ENCODE data around the gene NECAP2.

Gene NECAP2, protein sequence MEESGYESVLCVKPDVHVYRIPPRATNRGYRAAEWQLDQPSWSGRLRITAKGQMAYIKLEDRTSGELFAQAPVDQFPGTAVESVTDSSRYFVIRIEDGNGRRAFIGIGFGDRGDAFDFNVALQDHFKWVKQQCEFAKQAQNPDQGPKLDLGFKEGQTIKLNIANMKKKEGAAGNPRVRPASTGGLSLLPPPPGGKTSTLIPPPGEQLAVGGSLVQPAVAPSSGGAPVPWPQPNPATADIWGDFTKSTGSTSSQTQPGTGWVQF

DNA sequence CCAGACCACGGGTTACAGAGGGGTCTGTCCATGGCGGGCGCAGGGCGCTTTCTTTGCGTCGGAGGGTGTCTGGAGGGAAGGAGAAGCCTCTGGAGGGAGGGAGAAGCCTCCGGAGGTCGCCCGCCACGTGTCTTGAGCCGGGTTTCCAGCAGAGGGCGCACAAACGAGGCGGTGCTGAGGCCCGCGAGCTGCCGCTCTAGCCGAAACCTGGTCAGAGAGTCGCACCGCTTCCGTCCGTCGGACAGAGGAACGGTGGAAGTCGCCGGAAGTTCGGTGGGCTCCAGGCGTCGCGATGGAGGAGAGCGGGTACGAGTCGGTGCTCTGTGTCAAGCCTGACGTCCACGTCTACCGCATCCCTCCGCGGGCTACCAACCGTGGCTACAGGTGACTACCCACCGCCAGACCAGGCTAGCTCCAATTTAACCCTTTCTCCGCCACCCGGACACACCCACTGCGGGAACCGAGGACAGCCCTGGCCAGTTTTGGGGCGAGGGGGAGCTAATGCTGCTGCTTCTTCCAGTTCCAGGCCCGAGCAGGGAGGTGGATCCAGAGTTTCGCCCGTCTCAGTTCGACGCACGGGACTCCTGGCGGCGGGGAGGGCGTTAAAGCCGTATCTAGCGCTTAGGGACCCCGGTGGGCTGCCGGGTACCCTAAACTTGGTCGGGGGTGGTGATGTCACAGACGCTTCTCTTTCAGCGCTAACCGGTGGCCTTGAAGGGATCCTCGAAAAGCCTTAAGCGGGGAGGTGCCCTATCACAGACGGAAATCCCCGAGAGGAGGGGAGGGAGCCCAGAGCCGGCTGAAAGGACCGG lies at the start of gene NECAP2:
NECAP2 (plus strand) TSS at position 255 of the 812 bp plus-strand sequence; CDS start at position 293, 38 bp downstream.
- DNase-seq (ENCODE audit: low spot score) = peak; percentile 95
- no peak for FAIRE-seq

DNA sequence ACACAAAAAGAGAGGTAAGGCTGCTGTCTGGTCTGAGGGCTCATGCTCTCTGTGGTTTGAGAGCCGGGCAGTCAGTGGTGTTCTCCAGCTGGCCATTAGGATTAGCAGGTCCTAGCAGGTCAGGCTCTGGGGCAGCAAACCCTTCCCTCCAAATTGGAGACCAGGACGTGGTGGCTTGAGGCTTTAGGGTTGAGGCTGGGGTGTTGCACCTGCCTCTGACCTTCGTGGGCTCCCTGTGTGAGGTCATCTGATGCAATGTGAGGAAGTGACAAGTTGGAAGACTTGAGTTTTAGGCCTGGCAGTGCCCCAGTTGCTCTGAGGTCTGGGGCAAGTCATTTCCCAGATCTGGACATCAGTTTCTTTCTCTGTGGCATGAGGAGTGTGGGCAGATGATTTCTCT lies 49.1 kb upstream of the NECAP2 start:
- no peak for FAIRE-seq
- DNase-seq (ENCODE audit: low spot score) = no peak

DNA sequence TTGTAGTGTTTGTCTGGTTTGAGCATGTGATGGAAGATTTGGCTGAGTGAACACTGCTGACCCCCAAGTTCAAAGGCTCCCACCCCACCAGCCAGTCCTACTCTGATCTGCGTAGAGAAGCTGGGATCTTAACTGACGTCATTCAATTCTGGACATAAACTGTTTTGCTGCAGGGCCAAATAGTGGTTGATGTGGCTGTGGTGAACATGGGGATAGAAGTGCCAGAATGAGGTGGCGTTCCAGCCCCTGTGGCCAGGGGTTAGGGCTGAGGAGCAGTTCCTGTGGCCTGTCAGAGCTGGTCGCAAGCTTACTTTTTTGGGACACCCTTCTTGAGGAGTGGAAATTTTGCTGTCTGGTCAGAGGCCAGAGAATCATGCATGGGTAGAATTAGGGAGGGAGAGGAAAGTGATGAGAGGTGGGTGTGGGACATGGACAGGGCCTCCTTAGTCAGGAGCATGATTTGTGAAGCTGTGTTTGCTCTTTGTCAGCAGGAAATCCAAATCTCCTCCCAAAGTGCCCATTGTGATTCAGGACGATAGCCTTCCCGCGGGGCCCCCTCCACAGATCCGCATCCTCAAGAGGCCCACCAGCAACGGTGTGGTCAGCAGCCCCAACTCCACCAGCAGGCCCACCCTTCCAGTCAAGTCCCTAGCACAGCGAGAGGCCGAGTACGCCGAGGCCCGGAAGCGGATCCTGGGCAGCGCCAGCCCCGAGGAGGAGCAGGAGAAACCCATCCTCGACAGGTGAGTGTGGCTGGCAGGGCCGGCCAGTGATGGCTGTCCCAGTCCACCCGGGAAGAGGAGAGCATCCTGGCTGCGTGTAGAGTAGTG lies 47.6 kb upstream of the NECAP2 start:
- no peak for FAIRE-seq
- no peak for DNase-seq (ENCODE audit: low spot score)

DNA sequence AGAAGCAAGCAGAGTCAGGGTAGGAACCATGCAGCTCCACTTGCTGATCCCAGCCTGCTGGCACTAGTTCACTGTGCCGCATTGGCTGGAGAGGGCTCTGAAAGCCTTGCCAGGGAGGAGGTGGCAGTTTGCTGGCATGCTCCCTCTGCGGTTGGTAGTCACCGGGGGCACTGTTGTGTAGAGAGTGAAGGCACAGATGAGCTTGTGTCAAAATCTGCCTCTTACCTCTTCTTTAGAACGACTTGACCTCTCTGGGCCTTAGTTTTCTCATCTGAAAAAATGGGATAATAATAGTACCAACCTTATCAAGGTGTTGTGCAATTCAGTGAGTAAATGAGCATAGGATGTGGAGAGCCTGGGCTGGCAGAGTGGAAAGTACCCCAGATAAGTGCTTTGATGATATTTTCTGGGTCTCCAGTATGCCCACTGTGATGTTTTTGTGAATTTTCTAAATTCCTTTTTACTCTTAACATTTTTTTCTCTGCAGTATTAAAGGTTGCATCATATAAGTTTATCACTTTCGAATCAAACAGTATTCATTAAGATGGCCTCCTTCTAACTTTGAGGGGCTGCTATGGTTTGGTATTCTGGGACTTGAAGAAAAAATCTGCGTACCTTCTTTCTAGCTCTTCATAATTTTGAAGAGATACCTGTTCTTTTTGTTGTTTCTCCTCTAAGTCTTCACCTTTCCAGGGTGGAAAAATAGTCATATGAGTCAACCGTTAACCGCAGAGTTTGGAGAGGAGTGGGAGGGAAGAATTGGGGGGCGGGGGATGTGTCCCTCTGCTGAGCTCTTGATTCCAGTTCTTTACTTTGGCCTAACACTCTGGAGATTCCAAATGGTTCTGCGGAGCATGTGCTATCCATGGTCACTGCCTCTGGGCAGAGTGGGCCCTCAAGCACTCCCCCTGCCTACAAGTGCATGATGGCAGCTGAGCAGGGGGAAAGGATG lies 46.7 kb upstream of the NECAP2 start:
- DNase-seq (ENCODE audit: low spot score) = no peak
- FAIRE-seq = no peak

DNA sequence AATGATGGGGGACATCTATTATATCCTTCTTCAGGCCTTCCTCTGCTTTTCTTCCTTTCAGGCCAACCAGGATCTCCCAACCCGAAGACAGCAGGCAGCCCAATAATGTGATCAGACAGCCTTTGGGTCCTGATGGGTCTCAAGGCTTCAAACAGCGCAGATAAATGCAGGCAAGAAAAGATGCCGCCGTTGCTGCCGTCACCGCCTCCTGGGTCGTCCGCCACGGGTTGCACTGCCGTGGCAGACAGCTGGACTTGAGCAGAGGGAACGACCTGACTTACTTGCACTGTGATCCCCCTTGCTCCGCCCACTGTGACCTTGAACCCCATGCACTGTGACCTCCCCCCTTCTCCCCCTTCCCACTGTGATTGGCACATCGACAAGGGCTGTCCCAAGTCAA lies 45.5 kb upstream of the NECAP2 start:
- no peak for DNase-seq (ENCODE audit: low spot score)
- FAIRE-seq = no peak

DNA sequence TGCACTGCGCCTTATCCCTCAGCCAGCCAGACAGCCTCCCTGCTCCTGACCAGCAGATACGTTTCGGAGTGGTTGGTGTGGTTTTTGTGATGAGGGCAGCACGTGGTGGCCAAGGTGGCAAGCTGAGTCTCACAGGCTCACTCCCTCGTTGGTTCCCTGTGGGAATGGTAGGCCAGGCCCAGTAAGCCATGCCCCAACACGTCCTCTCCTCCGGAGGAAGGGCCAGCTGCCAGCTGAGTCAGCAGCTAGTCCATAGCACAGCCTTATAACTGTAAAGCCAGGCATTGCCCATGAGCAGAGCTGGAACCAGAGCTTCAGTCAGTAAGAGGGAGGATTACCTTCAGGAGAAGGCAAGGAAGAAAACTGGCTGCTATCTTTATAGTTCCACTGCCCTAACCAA lies 43.9 kb upstream of the NECAP2 start:
- no peak for FAIRE-seq
- peak; percentile 64 for DNase-seq (ENCODE audit: low spot score)

DNA sequence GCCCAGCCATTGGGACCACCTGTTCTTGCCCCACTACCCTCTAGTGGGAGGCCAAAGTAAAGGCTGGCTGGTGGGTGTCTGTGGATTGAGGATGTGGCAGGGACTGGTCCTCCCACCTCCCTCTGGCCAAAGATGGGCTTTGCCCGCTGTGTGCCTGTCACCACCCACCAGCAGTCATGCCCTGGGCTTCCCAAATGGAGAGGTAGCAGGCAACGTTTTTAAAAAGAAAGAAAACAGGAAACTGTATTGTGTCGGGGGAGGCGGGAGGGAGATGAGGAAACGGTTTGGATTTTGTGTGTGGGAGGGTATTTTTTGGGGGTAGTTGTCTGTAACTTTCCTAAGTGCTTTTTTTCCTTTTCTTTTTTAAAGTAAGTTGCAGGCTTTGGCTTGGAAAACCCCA lies 43.4 kb upstream of the NECAP2 start:
- FAIRE-seq = no peak
- no peak for DNase-seq (ENCODE audit: low spot score)

DNA sequence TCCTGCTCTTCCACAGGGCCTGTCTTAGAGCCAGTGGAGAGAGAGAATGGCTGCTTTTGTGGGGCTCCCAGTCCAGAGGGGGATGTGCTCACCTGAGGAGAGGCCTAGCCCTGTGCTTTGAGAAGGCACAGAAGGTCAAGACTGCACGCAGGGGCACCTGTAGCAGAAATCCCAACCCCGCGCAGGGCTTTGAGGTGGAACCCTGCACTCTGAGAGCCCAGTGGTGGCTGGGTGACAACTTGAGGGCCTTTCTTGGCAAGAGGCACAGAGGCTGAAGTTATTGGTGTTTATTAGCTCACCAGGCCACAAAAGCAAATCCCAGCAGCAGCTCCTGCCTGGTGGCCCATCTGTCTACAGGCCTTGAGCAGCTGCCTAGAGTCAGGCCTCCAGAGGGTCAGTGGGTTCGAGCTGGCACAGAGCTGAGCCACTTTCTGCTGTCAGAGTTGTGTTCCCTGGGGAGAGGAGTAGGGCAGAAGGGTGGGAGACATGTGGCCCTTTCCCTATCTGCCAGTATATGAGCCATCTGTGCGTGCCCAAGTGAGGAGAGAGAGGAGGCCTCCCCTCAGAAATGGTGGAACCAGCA lies 42.1 kb upstream of the NECAP2 start:
- DNase-seq (ENCODE audit: low spot score) = no peak
- no peak for FAIRE-seq

DNA sequence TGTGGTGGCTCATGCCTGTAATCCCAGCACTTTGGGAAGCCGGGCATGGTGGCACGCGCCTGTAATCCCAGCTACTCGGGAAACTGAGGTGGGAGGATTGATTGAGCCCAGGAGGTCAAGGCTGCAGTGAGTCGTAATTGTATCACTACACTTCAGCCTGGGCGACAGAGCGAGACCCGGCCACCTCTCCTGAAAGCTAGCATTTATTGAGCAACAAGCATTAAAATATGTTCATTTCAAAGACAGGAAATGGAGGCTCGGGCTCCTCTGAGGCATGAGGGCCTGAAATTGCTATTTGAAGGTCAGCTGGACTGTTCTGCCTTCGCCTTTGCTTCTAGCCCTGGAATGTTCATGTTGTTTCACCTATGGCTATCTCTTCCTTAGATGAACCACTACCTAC lies 37.8 kb upstream of the NECAP2 start:
- no peak for DNase-seq (ENCODE audit: low spot score)
- no peak for FAIRE-seq

DNA sequence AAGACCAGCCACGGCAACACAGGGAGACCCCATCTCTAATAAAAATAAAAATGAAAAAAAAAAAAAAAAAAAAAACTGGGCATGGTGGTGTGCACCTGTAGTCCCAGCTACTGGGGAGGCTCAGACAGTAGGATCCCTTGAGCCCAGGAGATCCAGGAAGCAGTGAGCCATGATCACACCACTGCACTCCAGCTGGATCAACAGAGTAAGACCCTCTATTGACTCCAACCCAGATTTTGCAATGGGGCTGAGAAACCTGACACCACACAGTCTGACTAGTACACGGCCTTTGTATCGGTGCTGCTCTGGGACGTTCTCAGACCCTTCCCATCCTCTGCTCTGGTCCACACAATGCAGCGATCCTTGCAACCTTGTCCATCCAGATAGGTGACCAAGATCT lies 35.1 kb upstream of the NECAP2 start:
- FAIRE-seq = no peak
- no peak for DNase-seq (ENCODE audit: low spot score)

DNA sequence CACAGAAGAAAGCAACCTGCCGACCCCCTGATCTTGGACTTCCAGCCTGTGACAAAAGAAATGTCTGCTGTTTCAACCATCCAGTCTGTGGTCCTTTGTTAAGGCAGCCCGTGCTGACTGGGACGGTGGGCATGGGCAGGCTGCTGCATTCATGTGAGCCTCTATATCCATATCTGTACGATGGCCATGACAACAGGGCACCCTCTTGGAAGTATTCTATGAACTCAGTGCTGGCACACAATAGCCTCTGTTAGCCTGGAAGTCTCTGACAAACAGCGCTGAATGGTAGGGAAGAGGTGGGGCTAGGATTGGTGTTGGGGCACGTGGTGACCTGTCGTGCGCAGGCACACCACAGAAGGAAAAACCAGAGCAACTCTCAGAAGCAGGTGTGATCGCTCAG lies 33.7 kb upstream of the NECAP2 start:
- FAIRE-seq = no peak
- no peak for DNase-seq (ENCODE audit: low spot score)

DNA sequence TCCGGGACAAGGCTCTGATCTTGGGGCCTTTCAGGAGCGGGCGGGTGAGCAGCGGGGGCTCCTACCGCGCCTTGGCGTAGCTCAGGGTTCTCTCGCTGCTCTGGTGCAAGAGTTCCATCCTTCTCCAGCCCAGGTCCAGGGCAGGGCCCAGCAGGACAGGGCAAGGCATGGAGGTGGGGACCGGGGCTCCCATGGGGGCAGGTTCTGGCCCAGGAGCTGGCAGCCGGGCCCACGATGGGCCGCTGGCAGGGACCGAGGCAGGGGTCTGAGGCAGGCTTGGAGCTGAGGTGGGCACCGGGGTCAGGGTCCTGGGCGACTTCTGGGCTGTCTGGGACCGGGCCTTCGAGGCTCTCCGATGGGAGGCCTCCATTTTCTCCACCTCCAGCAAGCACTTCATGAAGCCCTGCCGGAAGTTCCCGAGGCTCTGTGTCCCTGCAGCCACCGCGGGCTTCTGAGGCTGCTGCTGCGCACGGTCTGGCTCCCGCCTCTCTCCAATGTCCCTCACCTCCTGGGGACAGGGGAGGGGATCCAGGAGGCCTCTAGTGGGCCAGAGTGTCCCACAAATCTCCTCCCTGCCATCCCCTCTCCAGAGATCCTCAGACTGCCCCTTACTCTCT lies 30.9 kb upstream of the NECAP2 start:
- DNase-seq (ENCODE audit: low spot score) (no peak), FAIRE-seq (no peak)

DNA sequence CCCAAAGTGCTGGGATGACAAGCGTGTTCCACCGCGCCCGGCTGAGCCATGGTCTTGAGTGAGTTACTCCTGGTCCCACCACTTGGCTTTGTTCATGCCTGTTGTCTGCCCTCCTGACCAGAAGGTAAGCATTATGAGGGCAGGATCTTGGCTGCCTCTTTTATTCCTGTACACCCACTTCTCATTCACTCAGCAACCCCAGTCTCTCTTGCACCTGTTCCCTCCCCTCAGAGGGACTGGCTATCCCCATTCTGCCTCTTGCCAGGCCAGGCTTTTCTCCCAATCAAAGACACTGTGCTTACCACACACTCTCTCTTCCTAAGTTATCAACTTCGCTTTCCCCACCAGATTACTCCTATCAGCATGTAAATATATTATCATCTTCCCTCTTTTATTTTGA lies 29.7 kb upstream of the NECAP2 start:
- DNase-seq (ENCODE audit: low spot score) (no peak), FAIRE-seq (no peak)

DNA sequence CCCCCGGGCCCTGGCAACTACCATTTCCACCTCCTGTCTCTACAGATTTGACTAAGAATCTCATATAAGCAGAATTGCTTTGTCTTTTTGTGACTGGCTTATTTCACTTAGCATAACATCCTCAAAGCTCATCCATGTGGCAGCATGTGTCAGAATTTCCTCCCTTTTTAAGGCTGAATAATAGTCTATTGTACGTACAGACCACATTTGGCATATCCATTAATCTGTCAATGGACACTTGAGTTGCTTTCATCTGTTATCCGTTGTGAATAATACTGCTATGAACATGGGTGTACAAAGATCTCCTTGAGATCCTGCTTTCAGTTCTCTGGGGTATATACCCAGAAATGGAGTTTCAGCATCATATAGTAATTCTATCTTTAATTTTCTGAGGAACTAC lies 27.3 kb upstream of the NECAP2 start:
- DNase-seq (ENCODE audit: low spot score) = no peak
- FAIRE-seq = no peak

DNA sequence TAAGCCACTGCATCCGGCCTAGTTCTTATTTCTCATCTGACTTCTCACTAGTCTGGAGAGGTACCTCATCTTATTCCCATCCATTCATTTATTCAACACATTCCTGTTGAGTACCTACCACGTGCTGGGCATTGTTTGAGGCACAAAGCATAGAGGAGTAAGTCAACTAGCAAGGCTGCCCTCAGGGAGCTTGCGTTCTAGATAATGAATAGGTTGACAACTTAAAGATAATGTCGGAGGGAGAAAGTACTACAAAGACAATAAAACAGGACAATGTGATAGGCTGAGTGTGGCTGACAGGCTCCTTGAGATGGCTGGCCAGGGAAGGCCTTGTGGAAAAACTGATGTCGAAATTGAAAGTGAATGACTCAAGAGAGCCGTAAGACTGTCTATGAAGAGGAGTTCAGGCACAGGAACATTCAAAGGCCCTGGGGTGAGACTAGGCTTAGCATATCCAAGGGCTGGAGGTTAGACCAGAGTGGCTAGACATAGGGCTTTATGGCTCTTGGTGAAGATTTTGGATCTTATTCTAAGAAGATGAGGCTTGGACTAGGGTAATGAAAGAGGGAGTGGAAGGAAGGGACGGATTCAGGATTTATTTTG lies 21.6 kb upstream of the NECAP2 start:
- FAIRE-seq (no peak), DNase-seq (ENCODE audit: low spot score) (no peak)

DNA sequence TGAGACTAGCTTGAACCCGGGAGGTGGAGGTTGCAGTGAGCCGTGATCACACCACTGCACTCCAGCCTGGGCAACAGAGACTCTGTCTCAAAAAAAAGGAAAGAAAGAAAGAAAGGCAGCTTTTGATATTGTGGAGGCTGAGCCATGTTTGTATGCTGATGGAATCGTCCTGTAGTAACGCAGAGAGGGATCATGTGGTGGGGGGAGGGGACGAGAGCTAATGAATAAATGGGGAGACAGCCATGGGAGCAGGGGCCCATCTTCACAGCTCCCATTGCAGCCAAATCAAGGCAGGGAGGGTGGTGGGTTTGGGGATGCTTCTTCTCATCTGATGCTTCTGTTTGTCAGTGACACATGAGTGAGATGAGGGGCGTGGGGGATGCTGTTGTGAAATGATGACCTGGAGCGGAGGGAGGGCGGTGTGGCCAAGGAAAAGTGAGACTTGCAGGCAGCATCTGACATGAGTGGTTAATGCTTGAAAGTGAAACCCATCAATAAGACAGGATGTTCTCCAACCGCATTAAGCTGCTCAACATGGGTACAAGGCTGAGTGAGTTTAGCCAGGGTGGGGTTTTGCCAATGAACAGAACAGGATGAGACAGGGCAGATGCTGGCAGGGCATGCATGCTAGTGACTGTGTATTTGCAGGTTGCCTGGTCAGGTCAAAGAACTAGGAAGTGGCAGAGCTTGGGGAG lies 20.0 kb upstream of the NECAP2 start:
- no peak for DNase-seq (ENCODE audit: low spot score)
- FAIRE-seq = no peak

DNA sequence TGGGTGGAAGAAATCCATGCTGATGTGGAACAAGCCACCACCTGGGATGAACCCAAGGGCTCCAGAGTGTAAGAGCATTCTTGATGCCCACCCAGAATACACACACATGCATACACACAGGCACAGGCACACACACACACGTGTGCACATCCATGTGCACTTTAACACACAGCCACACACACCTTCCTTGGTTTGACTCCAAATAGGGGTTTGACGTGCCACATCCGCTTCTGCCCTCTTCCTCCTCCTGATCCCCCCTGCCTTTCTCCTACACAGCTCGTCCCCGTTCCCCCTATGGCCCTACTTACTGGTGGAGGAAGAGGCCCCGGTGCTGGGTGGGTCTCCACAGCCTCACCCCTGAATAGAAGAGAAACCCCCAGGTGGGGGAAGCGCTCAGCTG lies 19.3 kb upstream of the NECAP2 start:
- DNase-seq (ENCODE audit: low spot score) = no peak
- FAIRE-seq = no peak

DNA sequence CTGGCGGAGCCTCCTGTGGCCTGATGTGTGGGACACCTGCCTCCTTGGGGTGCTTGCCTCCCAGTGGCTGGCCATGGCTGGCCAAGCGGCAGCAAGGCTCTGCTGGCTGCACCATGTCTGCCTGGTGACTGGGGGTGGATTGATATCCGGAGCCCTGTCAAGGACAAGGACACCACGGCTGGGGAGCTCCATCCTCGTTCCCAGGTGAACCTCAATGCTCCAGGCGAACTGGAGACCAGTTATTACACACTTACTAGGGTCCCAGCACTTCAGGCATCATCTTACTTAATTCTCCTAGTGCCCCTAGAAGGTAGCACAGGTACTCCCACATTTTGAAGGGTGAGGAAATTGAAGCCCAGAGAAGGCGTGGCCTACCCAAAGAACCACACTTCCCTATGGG lies 18.5 kb upstream of the NECAP2 start:
- FAIRE-seq (no peak), DNase-seq (ENCODE audit: low spot score) (no peak)

Data from urothelium cell line (cell line).